A673 (cell line): ENCODE measurements around the gene IRX4. TPM values are rescaled to one million over a fixed set of nuclear protein-coding genes. Genes with fewer than 3 reads are reported as not detected.

Experiments
- BruUV-seq: library from RNA; stranded (reverse); fragments of 400-500 nt; replicated peaks from 2 replicates; lab custom pipeline; 2021; lab: Mats Ljungman, UMichigan
- CTCF ChIA-PET: fragments of 300-600 bp; sonication (Branson Sonifier 250); formaldehyde crosslinking; loops from one replicate; lab custom pipeline; 2022; ENCODE audit warnings: antibody characterized with exemption; lab: Charles Lee
- POLR2A ChIA-PET: fragments of 300-600 bp; sonication (Branson Sonifier 250); formaldehyde crosslinking; loops from one replicate; lab custom pipeline; 2022; ENCODE audit warnings: antibody characterized with exemption; ENCODE audit not compliant: low non-redundant PET; lab: Charles Lee
- DNase-seq: peaks from one replicate; pipeline ENCODE4 v3.0.0-alpha.2; 2015; ENCODE audit warnings: low spot score
- H3K27ac ChIP-seq: fragments of 200-600 bp; sonication (generic); 2 replicates; pipeline ENCODE4 v1.5.1; 2016; ENCODE audit warnings: mixed run types, low read depth, mild to moderate bottlenecking, mixed read lengths, antibody characterized with exemption, low read length; ENCODE audit not compliant: poor library complexity, severe bottlenecking
- H3K27me3 ChIP-seq: fragments of 200-600 bp; sonication (generic); replicated peaks from 2 replicates; pipeline ENCODE4 v1.6.1; 2017; ENCODE audit warnings: mixed run types, low read depth, mild to moderate bottlenecking, mixed read lengths, antibody characterized with exemption, low read length; ENCODE audit not compliant: insufficient read depth, poor library complexity
- H3K36me3 ChIP-seq: fragments of 200-600 bp; sonication (generic); 2 replicates; pipeline ENCODE4 v1.6.1; 2016; ENCODE audit warnings: mixed run types, mild to moderate bottlenecking, mixed read lengths, antibody characterized with exemption, low read length; ENCODE audit not compliant: insufficient read depth, poor library complexity, severe bottlenecking
- H3K4me1 ChIP-seq: fragments of 200-600 bp; sonication (generic); 2 replicates; pipeline ENCODE4 v1.6.1; 2017; ENCODE audit warnings: mixed run types, mild to moderate bottlenecking, mixed read lengths, antibody characterized with exemption, low read length; ENCODE audit not compliant: insufficient read depth, poor library complexity, severe bottlenecking
- H3K4me3 ChIP-seq: fragments of 200-600 bp; sonication (generic); 2 replicates; pipeline ENCODE4 v1.5.1; 2016; ENCODE audit warnings: low read depth, mixed run types, mild to moderate bottlenecking, mixed read lengths, low read length; ENCODE audit not compliant: poor library complexity, severe bottlenecking
- H3K9me3 ChIP-seq: fragments of 200-600 bp; sonication (generic); 2 replicates; pipeline ENCODE4 v1.6.1; 2016; ENCODE audit warnings: mixed run types, low read depth, mild to moderate bottlenecking, mixed read lengths, antibody characterized with exemption, low read length; ENCODE audit not compliant: poor library complexity, severe bottlenecking
- EZH2 ChIP-seq: fragments of 200-600 bp; sonication (generic); IDR thresholded peaks from 2 replicates; pipeline ENCODE4 v1.6.1; 2017; ENCODE audit warnings: borderline replicate concordance, low read depth, mild to moderate bottlenecking, mixed read lengths, antibody characterized with exemption, low read length; ENCODE audit not compliant: poor library complexity, severe bottlenecking
- intact Hi-C: fragments of 100-400 bp; cut with micrococcal nuclease; formaldehyde crosslinking; loops from one replicate; pipeline ENCODE4 v1.10.0; 2022; ENCODE audit not compliant: unreplicated experiment
- total RNA-seq: library from RNA; stranded (reverse); gene quantifications from 2 replicates; pipeline ENCODE4 v1.2.3, GENCODE V29; 2021
- TF ChIP-seq, protein P1 (sequence below): fragments of 300-800, 200-600 bp; sonication (generic); conservative IDR thresholded peaks from 2 replicates; pipeline ENCODE4 v1.5.1; 2017; ENCODE audit warnings: low read depth, mild to moderate bottlenecking, antibody characterized with exemption, low read length, moderate library complexity, mixed read lengths

IRX4 gene
- total RNA-seq, 1 experiment from 2014 or later: not detected

- H3K9me3 ChIP-seq: peaks cover 4% of the 10 kb centered on the region
- BruUV-seq: no TSS peak
- no peaks in the 10 kb centered on the region for H3K4me1 ChIP-seq
- POLR2A ChIA-PET: no interaction called here
- no peak for TF ChIP-seq EZH2
- TF ChIP-seq, protein P1, sequence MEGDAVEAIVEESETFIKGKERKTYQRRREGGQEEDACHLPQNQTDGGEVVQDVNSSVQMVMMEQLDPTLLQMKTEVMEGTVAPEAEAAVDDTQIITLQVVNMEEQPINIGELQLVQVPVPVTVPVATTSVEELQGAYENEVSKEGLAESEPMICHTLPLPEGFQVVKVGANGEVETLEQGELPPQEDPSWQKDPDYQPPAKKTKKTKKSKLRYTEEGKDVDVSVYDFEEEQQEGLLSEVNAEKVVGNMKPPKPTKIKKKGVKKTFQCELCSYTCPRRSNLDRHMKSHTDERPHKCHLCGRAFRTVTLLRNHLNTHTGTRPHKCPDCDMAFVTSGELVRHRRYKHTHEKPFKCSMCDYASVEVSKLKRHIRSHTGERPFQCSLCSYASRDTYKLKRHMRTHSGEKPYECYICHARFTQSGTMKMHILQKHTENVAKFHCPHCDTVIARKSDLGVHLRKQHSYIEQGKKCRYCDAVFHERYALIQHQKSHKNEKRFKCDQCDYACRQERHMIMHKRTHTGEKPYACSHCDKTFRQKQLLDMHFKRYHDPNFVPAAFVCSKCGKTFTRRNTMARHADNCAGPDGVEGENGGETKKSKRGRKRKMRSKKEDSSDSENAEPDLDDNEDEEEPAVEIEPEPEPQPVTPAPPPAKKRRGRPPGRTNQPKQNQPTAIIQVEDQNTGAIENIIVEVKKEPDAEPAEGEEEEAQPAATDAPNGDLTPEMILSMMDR: no peak
- CTCF ChIA-PET: no interaction called here
- H3K36me3 ChIP-seq: no peaks in the 10 kb centered on the region
- H3K4me3 ChIP-seq: no peak overlapping the region
- intact Hi-C loops: no loop called here
- no peak for DNase-seq
- no peak overlapping the region for H3K27ac ChIP-seq
- peaks cover 62% of the 10 kb centered on the region for H3K27me3 ChIP-seq
Observed at GRCh38 chr5:1908931-1909330, 26.2 kb upstream of the IRX4 start.

DNA sequence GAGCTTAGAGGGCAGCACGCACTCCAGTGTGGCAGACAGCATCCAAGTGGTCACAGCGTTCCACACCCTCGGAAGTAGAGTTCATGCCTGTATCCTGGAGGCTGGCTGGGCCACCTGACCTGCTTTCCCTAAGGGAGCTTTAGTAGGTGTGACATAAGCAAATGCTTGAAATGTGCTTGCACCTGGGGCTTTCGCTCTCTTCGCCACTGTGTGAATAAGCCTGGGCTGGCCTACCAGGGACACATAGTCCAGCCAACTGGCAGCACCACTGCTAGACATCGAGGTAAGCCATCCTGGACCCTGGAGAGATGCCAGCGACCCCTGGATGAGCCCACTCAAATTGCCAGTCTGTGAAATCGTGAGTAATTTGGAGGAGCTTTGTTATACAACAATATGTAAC, 24.9 kb upstream of the IRX4 start:
- no peak for DNase-seq
- ChIA-PET CTCF (no interaction called here), POLR2A (no interaction called here)
- no peak overlapping the region for H3K4me3 ChIP-seq
- peaks cover 4% of the 10 kb centered on the region for H3K9me3 ChIP-seq
- no peaks in the 10 kb centered on the region for H3K4me1 ChIP-seq
- no peak overlapping the region for H3K27ac ChIP-seq
- intact Hi-C loops: no loop called here
- TF ChIP-seq EZH2: no peak
- peaks cover 52% of the 10 kb centered on the region for H3K27me3 ChIP-seq
- no TSS peak for BruUV-seq
- H3K36me3 ChIP-seq: no peaks in the 10 kb centered on the region

GRCh38 chr5:1905108-1905507, 22.4 kb upstream of the IRX4 start:
- Histone ChIP-seq H3K27me3 (peaks cover 67% of the 10 kb centered on the region), H3K4me1 (no peaks in the 10 kb centered on the region), H3K36me3 (no peaks in the 10 kb centered on the region), H3K4me3 (no peak overlapping the region), H3K27ac (no peak overlapping the region), H3K9me3 (peaks cover 4% of the 10 kb centered on the region)
- intact Hi-C loops: no loop called here
- TF ChIP-seq EZH2: no peak
- TF ChIP-seq, protein P1: no peak
- ChIA-PET POLR2A (no interaction called here), CTCF (no interaction called here)
- no peak for DNase-seq
- no TSS peak for BruUV-seq

- no TSS peak for BruUV-seq
- Histone ChIP-seq H3K4me1 (no peaks in the 10 kb centered on the region), H3K27ac (no peak overlapping the region), H3K36me3 (no peaks in the 10 kb centered on the region), H3K27me3 (peaks cover 75% of the 10 kb centered on the region), H3K4me3 (no peak overlapping the region), H3K9me3 (peaks cover 4% of the 10 kb centered on the region)
- TF ChIP-seq, protein P1: no peak
- TF ChIP-seq EZH2: no peak
- ChIA-PET POLR2A (no interaction called here), CTCF (no interaction called here)
- intact Hi-C loops: no loop called here
- DNase-seq: no peak
Observed at GRCh38 chr5:1901983-1902382, 19.3 kb upstream of the IRX4 start.
